ENCODE data around the gene PADI1. TPM values are rescaled to one million over a fixed set of nuclear protein-coding genes. Genes with fewer than 3 reads are reported as not detected.

Gene PADI1
- total and polyA plus RNA-seq, 10 donors, result 0.03 to 0.76 (median 0.31) TPM; not detected in 4

- TF ChIP-seq CTCF (IDR thresholded peaks at IDR 0.05 in 8 of 11, conservative IDR thresholded peaks at IDR 0.05 in 3 of 11), result no peak
- intact Hi-C loops (cut with DNase I; ENCODE audit: low total_unique reads), result no loop called here
- Histone ChIP-seq H3K36me3 (no peaks in the 10 kb centered on the region), H3K27me3 (replicated peaks in 1 of 7) (peaks cover 0 to 9% (median 0%) of the 10 kb centered on the region in 7 donors), H3K27ac (no peak overlapping the region), H3K9me3 (no peaks in the 10 kb centered on the region), H3K4me1 (no peaks in the 10 kb centered on the region), H3K4me3 (no peak overlapping the region)
- 72 to 88% (median 80%) methylated on average over 3 to 5 of the region's 5 CpGs for WGBS, 5 donors
- no peak for DNase-seq
Observed at GRCh38 chr1:17167786-17168090, 37.2 kb upstream of the PADI1 start.

GRCh38 chr1:17168091-17168876 lies 36.6 kb upstream of the PADI1 start:
- Histone ChIP-seq H3K4me3 (no peak overlapping the region), H3K27me3 (replicated peaks in 1 of 7) (peaks cover 0 to 9% (median 0%) of the 10 kb centered on the region in 7 donors), H3K36me3 (no peaks in the 10 kb centered on the region), H3K4me1 (no peaks in the 10 kb centered on the region), H3K9me3 (no peaks in the 10 kb centered on the region), H3K27ac (no peak overlapping the region)
- intact Hi-C loops (cut with DNase I; ENCODE audit: low total_unique reads), result no loop called here
- DNase-seq, result no peak
- TF ChIP-seq POLR2AphosphoS5 (IDR thresholded peaks at IDR 0.05) (no peak), POLR2A (IDR thresholded peaks at IDR 0.05) (no peak), CTCF (IDR thresholded peaks at IDR 0.05 in 8 of 11, conservative IDR thresholded peaks at IDR 0.05 in 3 of 11) (no peak)
- WGBS, 5 donors, result 55 to 78% (median 70%) methylated on average over 7 to 13 of the region's 13 CpGs

GRCh38 chr1:17170571-17170970 lies 34.4 kb upstream of the PADI1 start:
- TF ChIP-seq POLR2A (IDR thresholded peaks at IDR 0.05) (no peak), POLR2AphosphoS5 (IDR thresholded peaks at IDR 0.05) (no peak), CTCF (IDR thresholded peaks at IDR 0.05 in 8 of 11, conservative IDR thresholded peaks at IDR 0.05 in 3 of 11) (no peak)
- Histone ChIP-seq H3K27ac (no peak overlapping the region), H3K27me3 (replicated peaks in 1 of 7) (peaks cover 0 to 9% (median 0%) of the 10 kb centered on the region in 7 donors), H3K36me3 (no peaks in the 10 kb centered on the region), H3K4me1 (no peaks in the 10 kb centered on the region), H3K9me3 (no peaks in the 10 kb centered on the region), H3K4me3 (no peak overlapping the region)
- DNase-seq, result no peak
- intact Hi-C loops (cut with DNase I; ENCODE audit: low total_unique reads), result no loop called here

DNA sequence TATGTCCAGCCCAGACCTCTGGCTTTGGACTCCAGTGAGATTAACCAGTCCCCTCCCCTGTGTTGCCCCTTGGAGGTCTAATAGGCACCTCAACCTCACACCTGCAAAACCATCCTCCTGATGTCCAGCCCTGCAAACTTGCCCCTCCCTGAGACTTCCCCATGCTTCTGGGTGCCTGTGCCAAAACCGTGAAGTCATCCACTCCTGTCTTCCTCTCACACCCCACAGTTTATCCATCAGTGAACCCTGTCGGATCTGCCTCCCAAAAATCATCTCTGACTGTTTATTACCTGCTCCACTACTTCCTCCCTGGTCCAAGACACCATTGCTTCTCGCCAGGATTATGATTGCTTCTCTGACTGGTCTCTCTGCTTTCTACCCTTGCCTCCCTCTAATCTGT lies 31.7 kb upstream of the PADI1 start:
- H3K4me3 ChIP-seq, result no peak overlapping the region
- no peak overlapping the region for H3K27ac ChIP-seq
- intact Hi-C loops (cut with DNase I; ENCODE audit: low total_unique reads), result no loop called here
- no peaks in the 10 kb centered on the region for H3K27me3 ChIP-seq (replicated peaks in 1 of 7)
- no peaks in the 10 kb centered on the region for H3K36me3 ChIP-seq
- no peaks in the 10 kb centered on the region for H3K4me1 ChIP-seq
- TF ChIP-seq POLR2A (IDR thresholded peaks at IDR 0.05) (no peak), CTCF (IDR thresholded peaks at IDR 0.05 in 8 of 11, conservative IDR thresholded peaks at IDR 0.05 in 3 of 11) (no peak), POLR2AphosphoS5 (IDR thresholded peaks at IDR 0.05) (no peak)
- no peak for DNase-seq
- WGBS, 5 donors, result 63 to 81% (median 72%) methylated on average over 3 of the region's 3 CpGs
- no peaks in the 10 kb centered on the region for H3K9me3 ChIP-seq

Measured in spleen (tissue), 11 donors.